ENCODE results near the gene DTL. TPM values are rescaled to one million over a fixed set of nuclear protein-coding genes. Genes with fewer than 3 reads are reported as not detected.
"Not testable (repeated sequence)": the region's sequence is repeated elsewhere in the genome, so short reads cannot be mapped to it uniquely, and the experiment has no call there.

DTL gene, protein sequence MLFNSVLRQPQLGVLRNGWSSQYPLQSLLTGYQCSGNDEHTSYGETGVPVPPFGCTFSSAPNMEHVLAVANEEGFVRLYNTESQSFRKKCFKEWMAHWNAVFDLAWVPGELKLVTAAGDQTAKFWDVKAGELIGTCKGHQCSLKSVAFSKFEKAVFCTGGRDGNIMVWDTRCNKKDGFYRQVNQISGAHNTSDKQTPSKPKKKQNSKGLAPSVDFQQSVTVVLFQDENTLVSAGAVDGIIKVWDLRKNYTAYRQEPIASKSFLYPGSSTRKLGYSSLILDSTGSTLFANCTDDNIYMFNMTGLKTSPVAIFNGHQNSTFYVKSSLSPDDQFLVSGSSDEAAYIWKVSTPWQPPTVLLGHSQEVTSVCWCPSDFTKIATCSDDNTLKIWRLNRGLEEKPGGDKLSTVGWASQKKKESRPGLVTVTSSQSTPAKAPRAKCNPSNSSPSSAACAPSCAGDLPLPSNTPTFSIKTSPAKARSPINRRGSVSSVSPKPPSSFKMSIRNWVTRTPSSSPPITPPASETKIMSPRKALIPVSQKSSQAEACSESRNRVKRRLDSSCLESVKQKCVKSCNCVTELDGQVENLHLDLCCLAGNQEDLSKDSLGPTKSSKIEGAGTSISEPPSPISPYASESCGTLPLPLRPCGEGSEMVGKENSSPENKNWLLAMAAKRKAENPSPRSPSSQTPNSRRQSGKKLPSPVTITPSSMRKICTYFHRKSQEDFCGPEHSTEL
- 10 to 100 TPM in 1 of 4 donors, under 1 TPM in 1, not detected in 2; 0.73 to 16.0 TPM for total RNA-seq

DNA sequence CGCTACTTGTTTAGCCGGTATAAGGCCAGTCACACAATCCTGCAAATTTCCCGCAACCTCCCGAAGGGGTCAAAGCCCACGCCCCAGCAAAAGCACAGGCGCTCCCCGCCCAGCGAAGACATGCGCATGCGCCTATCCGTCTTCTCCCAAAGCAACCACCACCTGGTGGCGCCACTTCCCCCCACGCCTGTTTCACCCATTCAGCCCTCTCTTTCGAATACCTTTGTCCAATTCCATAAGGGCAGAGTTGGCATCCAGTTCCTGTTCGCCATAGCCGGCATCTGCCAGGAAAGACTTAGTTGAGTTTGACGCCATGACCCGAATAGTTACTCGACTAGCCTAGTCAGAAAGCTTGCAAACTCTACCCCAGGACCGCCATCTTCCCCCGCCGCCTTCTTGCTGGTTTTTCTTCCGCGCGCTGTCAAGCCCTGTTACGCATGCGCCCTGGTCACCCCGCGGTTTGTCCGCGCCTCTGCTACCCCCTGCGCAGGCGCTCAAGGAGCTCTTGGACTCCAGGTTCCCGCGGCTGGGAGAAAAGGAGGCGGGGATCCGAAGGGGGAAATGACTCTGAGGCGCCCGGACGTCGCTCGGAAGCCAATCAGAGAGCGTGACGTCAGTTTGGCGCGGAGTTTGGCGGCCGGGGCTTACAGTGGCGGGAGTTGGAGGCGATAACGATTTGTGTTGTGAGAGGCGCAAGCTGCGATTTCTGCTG, at the start of gene DTL, which contains the start of gene INTS7:
Gene DTL, plus strand, starts transcription at position 626 of the 712 bp plus-strand sequence. CDS start 143 bp downstream, outside the sequence.
Gene INTS7, minus strand, starts transcription at position 435 of the 712 bp plus-strand sequence. Its CDS starts 120 bp downstream, at position 315.
- Histone ChIP-seq H3K27ac (peak within 1 kb of the TSS; percentile 92), H3K27me3 (peaks cover 0 to 3% of the 10 kb centered on the region in 2 donors), H3K4me3 (peak within 1 kb of the TSS; percentile 57 to 62), H3K9me3 (no peaks in the 10 kb centered on the region), H3K36me3 (no peaks in the 10 kb centered on the region), H3K4me1 (peaks cover 4% of the 10 kb centered on the region in 2 donors)
- DNase-seq = peak; percentile 98 to 99
- intact Hi-C loops (cut with DNase I; ENCODE audit: low total_unique reads) = loop anchor here (5.0 kb wide), 1 partner anchor 1217 kb away; no protein-coding TSS in a partner anchor
- TF ChIP-seq, protein P1, sequence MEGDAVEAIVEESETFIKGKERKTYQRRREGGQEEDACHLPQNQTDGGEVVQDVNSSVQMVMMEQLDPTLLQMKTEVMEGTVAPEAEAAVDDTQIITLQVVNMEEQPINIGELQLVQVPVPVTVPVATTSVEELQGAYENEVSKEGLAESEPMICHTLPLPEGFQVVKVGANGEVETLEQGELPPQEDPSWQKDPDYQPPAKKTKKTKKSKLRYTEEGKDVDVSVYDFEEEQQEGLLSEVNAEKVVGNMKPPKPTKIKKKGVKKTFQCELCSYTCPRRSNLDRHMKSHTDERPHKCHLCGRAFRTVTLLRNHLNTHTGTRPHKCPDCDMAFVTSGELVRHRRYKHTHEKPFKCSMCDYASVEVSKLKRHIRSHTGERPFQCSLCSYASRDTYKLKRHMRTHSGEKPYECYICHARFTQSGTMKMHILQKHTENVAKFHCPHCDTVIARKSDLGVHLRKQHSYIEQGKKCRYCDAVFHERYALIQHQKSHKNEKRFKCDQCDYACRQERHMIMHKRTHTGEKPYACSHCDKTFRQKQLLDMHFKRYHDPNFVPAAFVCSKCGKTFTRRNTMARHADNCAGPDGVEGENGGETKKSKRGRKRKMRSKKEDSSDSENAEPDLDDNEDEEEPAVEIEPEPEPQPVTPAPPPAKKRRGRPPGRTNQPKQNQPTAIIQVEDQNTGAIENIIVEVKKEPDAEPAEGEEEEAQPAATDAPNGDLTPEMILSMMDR (IDR thresholded peaks at IDR 0.05) = peak; percentile 81 to 97 (median 90)
- TF ChIP-seq POLR2A (IDR thresholded peaks at IDR 0.05) = peak in 1 of 2 donors; percentile 52

DNA sequence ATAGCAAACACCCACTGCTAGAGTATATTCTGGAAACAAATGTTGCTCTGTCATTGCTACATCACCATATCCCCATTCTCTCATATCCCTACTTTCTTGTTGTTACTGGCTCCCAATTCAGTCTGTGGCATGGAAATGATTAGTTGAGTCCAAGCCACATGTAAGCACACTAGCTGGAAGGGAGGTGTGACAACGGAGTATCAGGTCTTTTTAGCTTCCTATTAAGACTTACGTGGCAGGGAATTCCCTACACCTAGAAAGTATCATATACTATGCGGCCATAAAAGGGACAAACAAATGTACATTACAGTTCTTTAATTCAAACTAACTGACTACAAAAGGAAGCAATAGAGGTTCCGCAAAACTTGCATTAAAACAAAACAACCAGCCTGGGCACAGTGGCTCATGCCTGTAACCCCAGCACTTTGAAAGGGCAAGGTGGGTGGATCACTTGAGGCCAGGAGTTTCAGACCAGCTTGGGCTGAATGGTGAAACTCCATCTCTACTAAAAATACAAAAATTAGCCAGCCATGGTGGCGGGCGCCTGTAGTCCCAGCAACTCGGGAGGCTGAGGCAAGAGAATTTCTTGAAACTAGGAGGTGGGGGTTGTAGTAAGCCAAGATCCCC, 48.8 kb upstream of the DTL start:
- Histone ChIP-seq H3K36me3 (no peaks in the 10 kb centered on the region), H3K9me3 (no peaks in the 10 kb centered on the region), H3K4me1 (no peaks in the 10 kb centered on the region), H3K27me3 (no peaks in the 10 kb centered on the region), H3K27ac (no peak overlapping the region), H3K4me3 (no peak overlapping the region)
- intact Hi-C loops (cut with DNase I; ENCODE audit: low total_unique reads) = no loop called here
- DNase-seq = no peak
- no peak for TF ChIP-seq POLR2A (IDR thresholded peaks at IDR 0.05)
- TF ChIP-seq, protein P1 (IDR thresholded peaks at IDR 0.05) = no peak

DNA sequence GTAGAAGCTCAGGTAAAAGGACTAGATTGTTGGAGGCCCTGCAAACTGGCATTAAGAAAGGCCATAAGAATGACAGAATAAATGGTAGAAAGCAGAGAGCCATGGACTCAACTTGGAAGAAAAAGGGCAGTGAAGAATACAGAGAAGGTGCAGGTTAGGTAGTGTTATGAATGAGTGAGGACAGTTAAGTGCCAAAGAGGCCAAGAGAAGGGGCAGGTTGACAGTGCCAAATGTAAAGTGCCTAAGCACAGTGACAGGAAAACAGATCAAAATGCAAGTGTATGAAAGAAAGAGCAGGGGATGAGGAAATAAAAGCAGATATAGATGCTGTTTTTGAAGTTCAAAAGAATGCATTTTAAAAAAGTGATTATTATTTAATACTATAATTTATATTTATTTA, 43.9 kb upstream of the DTL start:
- TF ChIP-seq, protein P1 (IDR thresholded peaks at IDR 0.05) = no peak
- no peak for TF ChIP-seq POLR2A (IDR thresholded peaks at IDR 0.05)
- no peaks in the 10 kb centered on the region for H3K9me3 ChIP-seq
- no peaks in the 10 kb centered on the region for H3K27me3 ChIP-seq
- no peak overlapping the region for H3K4me3 ChIP-seq
- no peaks in the 10 kb centered on the region for H3K36me3 ChIP-seq
- DNase-seq = no peak
- no peaks in the 10 kb centered on the region for H3K4me1 ChIP-seq
- H3K27ac ChIP-seq = no peak overlapping the region
- intact Hi-C loops (cut with DNase I; ENCODE audit: low total_unique reads) = no loop called here

GRCh38 chr1:211997426-211997825, 38.1 kb upstream of the DTL start:
- H3K9me3 ChIP-seq; DNase-seq; H3K4me3 ChIP-seq; H3K27ac ChIP-seq; H3K36me3 ChIP-seq; H3K27me3 ChIP-seq; intact Hi-C loops (cut with DNase I; ENCODE audit: low total_unique reads); H3K4me1 ChIP-seq: not testable (repeated sequence)

DNA sequence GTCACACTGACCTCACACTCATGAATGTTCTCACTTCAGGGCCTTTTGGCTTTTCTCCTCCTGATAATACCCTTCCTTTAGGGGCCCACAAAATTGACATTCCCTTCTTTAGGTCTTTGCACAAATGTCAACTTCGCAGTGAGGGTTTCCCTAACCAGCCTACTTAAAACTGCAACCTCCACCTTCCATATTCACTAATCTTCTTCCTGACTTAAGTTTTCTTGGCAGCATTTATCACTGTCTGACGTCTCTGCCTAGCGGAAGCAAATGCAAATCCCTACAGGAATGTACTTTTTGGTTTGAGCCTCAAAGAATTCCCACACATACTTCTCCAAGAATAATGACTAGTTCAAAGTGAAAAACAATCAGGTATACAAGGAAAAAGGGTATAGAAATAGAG, 33.0 kb upstream of the DTL start:
- no peak for TF ChIP-seq POLR2A (IDR thresholded peaks at IDR 0.05)
- TF ChIP-seq, protein P1 (IDR thresholded peaks at IDR 0.05) = no peak
- intact Hi-C loops (cut with DNase I; ENCODE audit: low total_unique reads) = no loop called here
- H3K27ac ChIP-seq = no peak overlapping the region
- no peaks in the 10 kb centered on the region for H3K9me3 ChIP-seq
- DNase-seq = no peak
- no peak overlapping the region for H3K4me3 ChIP-seq
- H3K36me3 ChIP-seq = no peaks in the 10 kb centered on the region
- H3K4me1 ChIP-seq = no peaks in the 10 kb centered on the region
- no peaks in the 10 kb centered on the region for H3K27me3 ChIP-seq
